Immature natural killer cell (primary cell): ENCODE data around the gene CCDC197. TPM values are rescaled to one million over a fixed set of nuclear protein-coding genes. Genes with fewer than 3 reads are reported as not detected.

Experiments
- DNase-seq, 3 donors: peaks; one replicate each; pipeline ENCODE4 v3.0.0; 2022; ENCODE audit warnings: mixed read lengths in 1 of 3
- H3K27ac Mint-ChIP-seq, 6 donors: one replicate each; pipeline ENCODE4 v1.8.0; 2020; ENCODE audit warnings: mixed read lengths in 6 of 6, mild to moderate bottlenecking in 5 of 6, inconsistent platforms in 4 of 6, moderate library complexity in 3 of 6
- H3K27me3 Mint-ChIP-seq, 3 donors: one replicate each; pipeline ENCODE4 v1.8.0; 2020 to 2021; ENCODE audit warnings: low read depth in 3 of 3, mild to moderate bottlenecking in 3 of 3, mixed read lengths in 3 of 3, moderate library complexity in 3 of 3, inconsistent platforms in 1 of 3
- H3K36me3 Mint-ChIP-seq, 3 donors: one replicate each; pipeline ENCODE4 v1.8.0; 2020; ENCODE audit warnings: mixed read lengths in 3 of 3, inconsistent platforms in 2 of 3, mild to moderate bottlenecking in 2 of 3
- H3K4me1 Mint-ChIP-seq, 2 donors: one replicate each; pipeline ENCODE4 v1.8.0; 2020; ENCODE audit warnings: inconsistent platforms in 2 of 2, mild to moderate bottlenecking in 2 of 2, mixed read lengths in 2 of 2, moderate library complexity in 1 of 2
- H3K4me3 Mint-ChIP-seq, 5 donors: one replicate each; pipeline ENCODE4 v1.8.0; 2020; ENCODE audit warnings: mild to moderate bottlenecking in 5 of 5, mixed read lengths in 5 of 5, inconsistent platforms in 3 of 5, moderate library complexity in 3 of 5
- H3K9me3 Mint-ChIP-seq, 6 donors: one replicate each; pipeline ENCODE4 v1.8.0; 2020; ENCODE audit warnings: mild to moderate bottlenecking in 6 of 6, mixed read lengths in 6 of 6, inconsistent platforms in 4 of 6, moderate library complexity in 3 of 6
- polyA plus RNA-seq, 3 donors: library from polyadenylated mRNA; unstranded; fragments of 300-500 nt; fragmentation: Illumina TruSeq; gene quantifications; one replicate each; pipeline ENCODE4 v1.2.3, GENCODE V29; 2021

The CCDC197 gene
- polyA plus RNA-seq, 3 donors from 2014 or later = not detected

DNA sequence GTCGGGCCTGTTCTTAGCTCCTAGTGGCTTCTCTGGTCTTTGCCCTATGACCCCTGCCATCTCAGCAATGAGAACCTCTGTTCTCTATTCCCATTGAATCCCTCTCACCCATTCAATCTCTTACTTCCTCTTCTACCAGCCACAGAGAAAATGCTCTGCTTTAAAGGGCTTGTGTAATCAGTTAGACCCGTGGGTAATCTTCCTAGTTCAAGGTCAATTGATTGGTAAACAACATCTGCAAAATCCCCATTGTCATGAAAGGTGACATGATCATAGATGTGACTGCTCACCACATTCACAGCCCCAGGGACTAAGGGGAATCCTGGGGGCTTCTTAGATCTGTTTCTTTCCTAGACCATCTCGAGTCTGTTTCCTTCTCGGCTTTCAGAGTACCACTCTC is 7.2 kb upstream of the CCDC197 start:
- Mint-ChIP-seq H3K9me3 (no peaks in the 10 kb centered on the region), H3K4me3 (no peak overlapping the region), H3K4me1 (no peaks in the 10 kb centered on the region), H3K27ac (peak overlapping the region in 1 of 6 donors; percentile 40), H3K36me3 (no peaks in the 10 kb centered on the region), H3K27me3 (peaks cover 2 to 8% (median 2%) of the 10 kb centered on the region in 3 donors)
- no peak for DNase-seq

DNA sequence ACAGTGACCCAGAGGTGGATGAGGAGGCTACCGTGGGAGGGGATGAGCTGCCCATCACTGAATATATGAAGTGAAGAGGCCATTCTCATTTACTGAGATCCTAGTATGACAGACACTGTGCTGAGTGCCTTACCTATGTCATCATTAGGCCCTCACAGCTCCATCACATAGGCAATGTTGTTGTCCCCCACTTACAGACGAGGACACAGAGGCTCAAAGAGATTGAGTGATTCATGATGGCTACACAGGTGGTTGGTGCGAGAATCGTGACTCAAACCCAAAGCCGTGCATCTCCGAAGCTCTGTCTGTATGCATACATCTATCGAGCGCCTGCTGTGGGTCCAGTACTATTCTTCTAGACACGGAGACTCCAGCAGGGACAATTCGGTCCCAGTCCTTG is 5.9 kb upstream of the CCDC197 start:
- DNase-seq = no peak

DNA sequence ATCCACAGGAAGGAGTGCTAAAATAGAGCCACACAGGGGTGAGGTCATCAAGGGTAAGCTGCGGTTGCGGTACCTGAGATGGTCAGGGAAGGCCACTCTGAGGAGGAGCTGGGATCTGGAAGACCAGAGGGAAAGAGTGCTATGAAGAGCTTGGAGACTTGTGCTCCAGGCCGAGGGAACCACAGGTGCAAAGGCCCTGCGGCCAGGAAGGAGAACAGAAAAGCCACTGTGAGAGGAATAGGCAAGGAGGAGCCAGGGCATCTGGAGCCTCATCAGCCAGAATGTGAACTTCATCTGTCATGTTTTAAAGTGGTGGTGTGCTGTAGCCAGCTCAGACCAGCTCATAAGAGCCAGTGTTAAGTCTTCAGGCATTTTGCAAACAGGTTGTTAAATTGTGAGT is 5.5 kb upstream of the CCDC197 start:
- Mint-ChIP-seq H3K4me1 (no peaks in the 10 kb centered on the region), H3K4me3 (no peak overlapping the region), H3K27me3 (peaks cover 2 to 5% (median 4%) of the 10 kb centered on the region in 3 donors), H3K9me3 (no peaks in the 10 kb centered on the region), H3K27ac (no peak overlapping the region), H3K36me3 (no peaks in the 10 kb centered on the region)
- DNase-seq = no peak

More for the DNA sequence above, 5.9 kb upstream of the CCDC197 start:
- Mint-ChIP-seq H3K9me3 (no peaks in the 10 kb centered on the region), H3K4me1 (no peaks in the 10 kb centered on the region), H3K27ac (no peak overlapping the region), H3K27me3 (peaks cover 2 to 7% (median 4%) of the 10 kb centered on the region in 3 donors), H3K36me3 (no peaks in the 10 kb centered on the region), H3K4me3 (no peak overlapping the region)

DNA sequence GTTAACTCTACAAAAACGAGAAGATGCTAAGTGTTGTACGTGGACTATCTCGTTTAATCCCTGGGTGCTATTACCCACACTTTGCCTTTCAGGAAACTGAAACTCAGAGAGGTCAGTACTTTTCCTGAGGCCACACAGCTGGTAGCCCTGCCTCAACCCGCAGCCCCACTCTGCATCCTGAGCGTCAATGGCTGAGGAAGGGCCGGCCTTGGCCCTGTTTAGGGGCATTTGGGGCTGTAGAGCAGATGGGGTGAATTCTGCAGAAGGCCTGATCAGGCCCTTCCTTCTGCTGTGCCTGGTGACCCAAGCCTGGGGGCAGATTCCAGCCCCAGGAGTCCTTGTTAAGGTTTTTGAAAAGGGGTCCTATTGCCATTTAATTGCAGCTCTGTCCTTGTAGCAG is 3.7 kb upstream of the CCDC197 start:
- Mint-ChIP-seq H3K27me3 (peaks cover 2 to 6% (median 5%) of the 10 kb centered on the region in 3 donors), H3K4me3 (no peak overlapping the region), H3K4me1 (no peaks in the 10 kb centered on the region), H3K36me3 (no peaks in the 10 kb centered on the region), H3K27ac (no peak overlapping the region), H3K9me3 (no peaks in the 10 kb centered on the region)
- DNase-seq = no peak

DNA sequence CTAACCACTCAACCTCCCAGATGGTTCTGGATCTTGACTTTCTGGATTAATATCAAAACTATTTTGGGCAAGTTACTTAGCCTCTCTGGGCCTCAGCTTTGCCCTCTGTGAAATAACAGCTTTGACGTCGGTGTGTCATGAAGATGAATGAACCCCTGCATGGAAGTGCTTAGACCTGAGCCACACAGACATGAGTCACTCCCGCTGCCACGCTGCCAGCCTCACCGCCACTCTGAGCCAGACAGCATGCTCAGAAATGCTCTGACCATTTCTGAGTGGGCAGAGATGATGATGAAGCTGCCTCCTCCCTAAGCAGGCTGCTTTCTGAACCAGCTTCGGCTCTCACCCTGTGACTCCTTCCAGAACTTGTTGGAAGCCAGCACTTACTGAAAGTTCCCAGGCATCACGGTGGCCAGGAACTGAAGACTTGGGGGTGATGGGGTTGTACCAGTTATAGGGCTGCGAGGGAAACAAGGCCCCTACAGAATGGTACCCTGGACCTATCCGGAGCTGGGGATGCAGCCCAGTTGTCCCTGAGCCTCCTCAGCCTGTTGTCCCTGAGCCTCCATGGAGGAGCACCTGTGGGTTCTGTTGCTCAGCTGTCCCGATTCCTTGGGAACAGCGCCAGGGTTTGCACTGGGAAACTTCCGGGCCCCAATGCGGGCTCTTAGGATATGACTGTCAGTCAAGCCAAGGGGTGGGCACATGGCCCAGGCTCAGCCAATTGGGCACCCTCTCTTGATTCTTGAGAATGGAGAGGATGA is 2.0 kb upstream of the CCDC197 start:
- Mint-ChIP-seq H3K27ac (no peak overlapping the region), H3K9me3 (no peaks in the 10 kb centered on the region), H3K4me1 (no peaks in the 10 kb centered on the region), H3K27me3 (peaks cover 3 to 4% (median 4%) of the 10 kb centered on the region in 3 donors), H3K36me3 (no peaks in the 10 kb centered on the region), H3K4me3 (no peak overlapping the region)
- DNase-seq = no peak

DNA sequence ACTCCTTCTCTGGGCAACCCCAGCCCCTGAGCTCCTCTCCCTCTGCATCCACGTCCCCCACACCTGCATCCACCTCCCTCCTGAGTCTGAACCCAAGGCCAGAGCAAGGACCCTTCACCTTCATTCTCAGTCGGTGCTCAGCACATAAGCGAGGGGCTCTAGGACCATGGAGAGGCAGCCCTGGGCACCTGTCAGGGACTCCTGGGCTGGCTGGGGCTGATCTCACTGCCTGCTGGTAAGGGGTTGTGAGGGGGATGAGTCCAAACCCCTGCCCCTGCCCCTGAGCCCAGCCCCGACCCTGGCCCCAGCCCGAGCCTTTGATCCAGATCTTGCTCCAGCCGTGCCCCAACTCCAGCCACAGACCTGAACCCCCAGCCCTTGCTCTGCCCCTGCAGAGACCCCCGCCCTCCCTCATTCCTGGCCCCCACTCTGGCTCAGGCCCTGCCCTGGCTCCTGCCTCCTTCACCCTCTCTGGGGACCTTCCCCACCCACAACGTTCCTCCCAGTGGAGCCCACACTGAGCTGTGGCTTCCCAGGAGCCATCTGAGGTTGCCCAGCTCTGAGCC is 888 bp upstream of the CCDC197 start:
- Mint-ChIP-seq H3K36me3 (no peaks in the 10 kb centered on the region), H3K27me3 (peaks cover 4 to 6% (median 6%) of the 10 kb centered on the region in 3 donors), H3K4me3 (no peak overlapping the region), H3K9me3 (no peaks in the 10 kb centered on the region), H3K4me1 (no peaks in the 10 kb centered on the region), H3K27ac (no peak overlapping the region)
- DNase-seq = no peak

DNA sequence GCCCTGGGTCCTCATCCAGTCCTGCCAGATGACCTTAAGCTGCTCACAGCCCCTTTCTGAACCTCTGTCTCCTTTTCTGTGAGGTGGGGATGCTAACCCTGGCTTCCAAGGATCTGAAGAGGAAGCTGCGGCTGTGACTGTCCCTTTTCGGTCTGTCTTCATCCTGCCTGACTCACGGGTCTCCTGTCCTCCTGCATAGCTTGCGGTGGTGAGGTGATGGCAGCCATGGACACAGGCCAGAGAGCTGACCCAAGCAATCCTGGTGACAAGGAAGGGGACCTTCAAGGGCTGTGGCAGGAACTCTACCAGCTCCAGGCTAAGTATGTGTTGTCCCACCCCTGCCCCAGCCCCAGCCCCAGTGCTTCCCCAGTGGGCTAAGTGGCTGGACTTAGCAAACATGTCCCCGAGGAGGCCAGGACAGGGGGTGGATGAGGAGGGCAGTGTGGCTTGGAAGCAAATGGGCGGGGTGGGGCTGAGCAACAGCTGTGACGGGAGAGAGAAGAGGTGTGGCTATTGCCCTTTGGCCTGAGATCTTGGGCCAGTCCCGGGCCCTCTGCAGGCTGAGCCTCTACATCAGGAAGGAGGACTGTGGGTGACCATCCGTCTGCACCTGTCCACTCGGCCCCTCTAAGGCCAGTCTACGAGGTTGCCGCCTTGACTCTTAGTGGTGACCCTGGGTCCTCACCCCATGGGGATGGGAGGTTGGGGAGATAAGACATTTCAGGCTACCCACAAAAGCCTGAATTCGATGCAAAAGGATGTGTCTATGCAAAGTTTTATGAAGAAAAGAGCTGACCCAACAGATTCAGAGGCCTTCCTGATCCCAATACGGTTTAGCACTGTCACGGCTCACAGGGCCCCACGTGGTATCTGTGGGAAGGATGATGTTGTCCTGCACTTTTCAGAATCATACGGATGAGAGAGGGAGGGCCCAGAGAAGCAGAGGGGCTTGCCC is 1.1 kb downstream of the CCDC197 start:
- peaks cover 6 to 13% (median 6%) of the 10 kb centered on the region in 3 donors for H3K27me3 Mint-ChIP-seq
- no peak for DNase-seq
- no peak overlapping the region for H3K27ac Mint-ChIP-seq
- peak overlapping the region in 1 of 5 donors; percentile 6 for H3K4me3 Mint-ChIP-seq
- no peaks in the 10 kb centered on the region for H3K4me1 Mint-ChIP-seq
- no peaks in the 10 kb centered on the region for H3K36me3 Mint-ChIP-seq
- no peaks in the 10 kb centered on the region for H3K9me3 Mint-ChIP-seq

DNA sequence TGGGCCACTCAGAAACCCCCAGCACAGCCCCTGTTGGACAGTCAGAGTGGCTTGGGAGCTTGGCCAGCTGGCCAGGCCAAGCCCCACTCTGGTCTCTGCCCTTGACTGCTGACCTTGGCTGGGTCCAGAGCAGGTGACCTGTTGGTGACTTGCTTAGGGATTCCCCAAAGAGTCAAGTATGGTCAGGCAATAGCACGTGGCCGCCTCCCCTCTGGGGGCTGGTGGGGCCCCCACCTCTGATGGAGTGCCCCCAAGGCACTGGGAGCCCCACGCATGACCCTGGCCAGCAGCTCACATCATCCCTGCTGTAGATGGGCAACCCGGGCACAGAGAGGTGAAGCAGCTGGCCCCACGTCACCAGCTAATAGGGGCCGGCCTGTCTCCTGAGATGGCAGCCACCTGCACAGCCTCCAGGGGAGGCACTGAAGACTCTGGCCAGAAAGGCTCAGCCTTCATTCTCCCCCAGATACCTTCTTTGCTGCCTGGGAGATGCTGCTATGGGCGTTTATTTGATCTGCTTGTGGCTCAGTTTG is 1.8 kb downstream of the CCDC197 start:
- Mint-ChIP-seq H3K4me3 (no peak overlapping the region), H3K27ac (no peak overlapping the region), H3K9me3 (no peaks in the 10 kb centered on the region), H3K27me3 (peaks cover 8 to 17% (median 10%) of the 10 kb centered on the region in 3 donors), H3K4me1 (no peaks in the 10 kb centered on the region), H3K36me3 (no peaks in the 10 kb centered on the region)
- no peak for DNase-seq

DNA sequence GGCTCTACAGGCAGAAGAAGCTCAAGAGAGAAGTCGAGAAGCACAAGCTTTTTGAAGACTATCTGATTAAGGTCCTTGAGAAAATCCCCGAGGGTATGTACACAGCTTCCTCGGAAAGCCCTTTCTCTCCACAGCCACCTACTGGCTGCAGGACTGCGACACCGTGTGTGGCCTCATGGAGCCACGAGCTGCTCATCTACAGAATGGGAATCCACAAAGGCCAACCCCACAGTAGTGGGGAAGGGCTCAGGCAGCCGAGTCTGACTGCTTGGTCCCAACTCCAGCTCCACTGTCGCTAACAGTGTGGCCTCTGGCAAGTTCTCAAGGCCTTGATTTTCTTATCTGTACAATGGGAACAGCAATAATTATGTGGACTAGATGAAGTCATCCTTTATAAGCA is 2.5 kb downstream of the CCDC197 start:
- Mint-ChIP-seq H3K4me3 (no peak overlapping the region), H3K27ac (no peak overlapping the region), H3K4me1 (no peaks in the 10 kb centered on the region), H3K9me3 (no peaks in the 10 kb centered on the region), H3K27me3 (peaks cover 8 to 17% (median 10%) of the 10 kb centered on the region in 3 donors), H3K36me3 (no peaks in the 10 kb centered on the region)
- DNase-seq = no peak

DNA sequence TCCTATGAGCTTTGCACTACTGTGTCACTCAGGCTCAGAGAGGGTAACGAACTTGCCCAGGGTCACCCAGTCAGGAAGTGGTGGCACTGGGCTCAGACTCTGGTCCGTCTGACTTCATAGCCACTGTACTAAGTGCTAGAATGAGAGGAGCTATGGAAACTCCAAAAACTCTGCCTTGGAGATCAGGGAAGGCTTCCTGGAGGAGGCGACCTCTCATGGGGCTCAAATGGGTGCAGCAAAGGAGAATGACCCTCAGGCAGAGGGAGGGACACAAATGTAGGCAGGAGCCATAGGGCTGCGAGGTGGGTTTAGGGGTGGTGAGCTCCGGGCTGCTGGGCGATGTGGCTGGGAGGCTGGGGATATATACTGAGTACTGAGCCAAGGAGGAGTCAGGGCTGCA is 3.2 kb downstream of the CCDC197 start:
- Mint-ChIP-seq H3K4me3 (no peak overlapping the region), H3K9me3 (no peaks in the 10 kb centered on the region), H3K27ac (no peak overlapping the region), H3K4me1 (no peaks in the 10 kb centered on the region), H3K27me3 (peaks cover 8 to 22% (median 10%) of the 10 kb centered on the region in 3 donors), H3K36me3 (no peaks in the 10 kb centered on the region)
- DNase-seq = no peak

DNA sequence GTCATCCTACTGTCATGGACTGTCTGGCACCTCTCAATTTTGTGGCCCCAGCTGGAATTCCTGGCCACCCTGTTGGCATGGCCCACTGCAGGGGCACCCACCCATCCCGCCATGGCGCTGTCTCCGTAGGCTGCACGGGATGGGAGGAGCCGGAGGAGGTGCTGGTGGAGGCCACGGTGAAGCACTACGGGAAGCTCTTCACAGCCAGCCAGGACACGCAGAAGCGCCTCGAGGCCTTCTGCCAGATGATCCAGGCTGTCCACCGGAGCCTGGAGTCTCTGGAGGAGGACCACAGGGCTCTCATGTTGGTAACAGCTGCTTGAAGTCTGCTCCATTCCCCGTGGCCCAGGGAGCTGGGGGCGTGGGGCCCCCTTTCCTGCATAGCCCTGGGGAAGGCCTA is 3.9 kb downstream of the CCDC197 start:
- Mint-ChIP-seq H3K27me3 (peaks cover 8 to 26% (median 8%) of the 10 kb centered on the region in 3 donors), H3K36me3 (no peaks in the 10 kb centered on the region), H3K9me3 (no peaks in the 10 kb centered on the region), H3K27ac (no peak overlapping the region), H3K4me1 (no peaks in the 10 kb centered on the region), H3K4me3 (no peak overlapping the region)
- DNase-seq = no peak

DNA sequence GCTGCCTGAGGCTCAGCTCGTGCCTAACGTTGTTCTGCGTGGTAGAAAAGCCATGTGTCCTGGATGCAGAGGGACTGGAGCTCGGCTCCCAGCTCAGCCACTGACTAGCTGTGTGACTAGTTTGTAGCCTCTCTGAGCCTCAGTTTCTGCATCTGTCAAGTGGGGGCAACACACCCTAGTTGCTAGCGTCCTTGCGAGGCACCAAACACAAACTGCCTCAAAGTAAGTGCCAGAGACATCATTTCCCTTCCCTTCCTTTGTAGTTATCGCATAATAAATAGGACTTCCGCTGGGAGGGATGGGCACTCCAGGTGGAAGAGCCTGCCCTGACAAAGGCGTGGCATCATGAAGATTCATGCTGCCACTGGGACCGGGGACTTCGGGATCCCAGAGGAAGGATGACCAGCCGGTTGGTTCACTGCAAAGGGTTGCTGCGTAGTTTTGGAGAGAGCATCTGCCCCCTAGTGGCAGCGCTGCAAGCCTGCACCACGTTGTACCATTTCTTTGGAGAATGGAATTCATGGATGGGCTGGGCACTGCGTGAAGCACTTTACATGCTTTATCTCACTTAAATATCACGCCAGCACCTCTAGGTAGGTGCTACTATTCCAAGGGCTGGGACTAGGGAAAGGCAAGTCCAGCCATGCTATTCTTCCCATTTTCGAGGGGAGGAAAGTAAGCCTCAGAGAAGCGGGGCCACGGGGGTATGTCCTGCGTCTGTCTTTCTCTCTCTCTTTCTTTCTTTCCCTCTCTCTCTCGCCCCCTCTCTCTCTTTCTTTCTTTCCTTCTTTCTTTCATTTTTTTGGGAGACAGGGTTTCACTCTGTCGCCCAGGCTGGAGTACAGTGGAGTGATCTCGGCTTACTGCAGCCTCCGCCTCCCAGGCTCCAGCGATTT is 4.6 kb downstream of the CCDC197 start:
- Mint-ChIP-seq H3K27me3 (peaks cover 7 to 29% (median 8%) of the 10 kb centered on the region in 3 donors), H3K27ac (no peak overlapping the region)

DNA sequence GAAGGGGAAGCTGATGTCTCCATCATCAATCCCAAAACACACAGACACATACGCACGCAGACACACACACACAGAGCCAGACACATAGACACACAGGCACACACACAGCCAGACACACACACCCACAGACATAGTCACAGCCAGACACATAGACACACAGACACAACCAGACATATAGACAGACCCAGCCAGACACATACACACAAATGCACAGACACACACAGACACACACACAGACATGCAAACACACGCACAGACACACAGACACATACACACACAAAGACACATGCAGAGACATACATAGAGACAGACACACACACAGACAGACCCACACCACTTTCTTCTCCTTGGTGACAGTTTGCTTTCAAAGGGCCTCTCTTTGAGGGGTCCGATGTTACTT is 6.3 kb downstream of the CCDC197 start:
- H3K27me3 Mint-ChIP-seq = peaks cover 6 to 36% (median 13%) of the 10 kb centered on the region in 3 donors
- no peak overlapping the region for H3K27ac Mint-ChIP-seq

More for the DNA sequence above, 4.6 kb downstream of the CCDC197 start:
- Mint-ChIP-seq H3K9me3 (no peaks in the 10 kb centered on the region), H3K4me3 (no peak overlapping the region), H3K4me1 (no peaks in the 10 kb centered on the region), H3K36me3 (no peaks in the 10 kb centered on the region)
- DNase-seq = peak; percentile 46 to 60 (median 53)

More for the DNA sequence above, 6.3 kb downstream of the CCDC197 start:
- no peaks in the 10 kb centered on the region for H3K36me3 Mint-ChIP-seq
- no peak for DNase-seq
- H3K4me3 Mint-ChIP-seq = no peak overlapping the region
- no peaks in the 10 kb centered on the region for H3K4me1 Mint-ChIP-seq
- H3K9me3 Mint-ChIP-seq = no peaks in the 10 kb centered on the region
